OCI-LY7 (cell line): ENCODE results near the gene ATP8B4.

Experiments used
- EZH2phosphoT487 ChIP-seq: fragments of 200-600 bp; sonication (generic); IDR thresholded peaks from 2 replicates; pipeline ENCODE4 v1.6.1; 2018; ENCODE audit warnings: low read depth, borderline replicate concordance, mild to moderate bottlenecking, mixed run types, antibody characterized with exemption, low read length, moderate library complexity, mixed read lengths
- TF ChIP-seq, protein P1 (sequence below): fragments of 200-600 bp; sonication (generic); conservative IDR thresholded peaks from 2 replicates; pipeline ENCODE4 v1.5.1; 2014; ENCODE audit warnings: mild to moderate bottlenecking, antibody characterized with exemption, low read length, moderate library complexity, mixed read lengths

DNA sequence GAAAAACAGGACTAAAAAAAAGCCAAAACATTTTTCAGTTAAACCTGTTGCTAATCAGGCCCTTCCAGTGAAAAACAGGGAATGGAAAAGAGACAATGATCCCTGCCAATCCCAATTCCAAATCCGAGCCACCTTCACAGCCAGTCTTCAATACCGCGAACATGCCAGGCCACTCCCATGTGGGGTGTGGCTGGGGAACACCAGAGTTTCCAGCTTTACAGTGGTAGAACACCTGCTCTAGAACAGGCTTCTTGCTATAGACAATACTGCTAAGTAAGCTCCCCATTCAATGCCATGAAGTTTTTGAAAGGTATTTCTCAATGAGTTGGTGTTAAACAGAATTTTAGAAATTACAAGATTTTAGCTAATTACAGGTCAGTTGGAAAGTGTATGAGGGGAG is 228.3 kb downstream of the ATP8B4 start:
- no peak for TF ChIP-seq EZH2phosphoT487
- TF ChIP-seq, protein P1, sequence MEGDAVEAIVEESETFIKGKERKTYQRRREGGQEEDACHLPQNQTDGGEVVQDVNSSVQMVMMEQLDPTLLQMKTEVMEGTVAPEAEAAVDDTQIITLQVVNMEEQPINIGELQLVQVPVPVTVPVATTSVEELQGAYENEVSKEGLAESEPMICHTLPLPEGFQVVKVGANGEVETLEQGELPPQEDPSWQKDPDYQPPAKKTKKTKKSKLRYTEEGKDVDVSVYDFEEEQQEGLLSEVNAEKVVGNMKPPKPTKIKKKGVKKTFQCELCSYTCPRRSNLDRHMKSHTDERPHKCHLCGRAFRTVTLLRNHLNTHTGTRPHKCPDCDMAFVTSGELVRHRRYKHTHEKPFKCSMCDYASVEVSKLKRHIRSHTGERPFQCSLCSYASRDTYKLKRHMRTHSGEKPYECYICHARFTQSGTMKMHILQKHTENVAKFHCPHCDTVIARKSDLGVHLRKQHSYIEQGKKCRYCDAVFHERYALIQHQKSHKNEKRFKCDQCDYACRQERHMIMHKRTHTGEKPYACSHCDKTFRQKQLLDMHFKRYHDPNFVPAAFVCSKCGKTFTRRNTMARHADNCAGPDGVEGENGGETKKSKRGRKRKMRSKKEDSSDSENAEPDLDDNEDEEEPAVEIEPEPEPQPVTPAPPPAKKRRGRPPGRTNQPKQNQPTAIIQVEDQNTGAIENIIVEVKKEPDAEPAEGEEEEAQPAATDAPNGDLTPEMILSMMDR, result no peak
